HepG2 (cell line): Measurements from ENCODE around the gene PPARA. TPM values are rescaled to one million over a fixed set of nuclear protein-coding genes. Genes with fewer than 3 reads are reported as not detected.

Experiments used
- ATAC-seq: fragments of 200-7000 bp; cut with Tn5 transposase; 3 replicates; pipeline ENCODE4 v1.9.1; 2020; ENCODE audit warnings: mild to moderate bottlenecking, moderate library complexity
- BruUV-seq: library from RNA; stranded (reverse); fragments of 400-500 nt; replicated peaks from 2 replicates; lab custom pipeline; 2021; lab: Mats Ljungman, UMichigan
- CTCF ChIA-PET: fragments of 300-600 bp; formaldehyde crosslinking; extraction: SDS; loops from one replicate; lab custom pipeline; 2021; ENCODE audit warnings: low total read pairs, inconsistent platforms, low intra/inter-chr PET ratio; lab: Yijun Ruan, JAX
- POLR2A ChIA-PET: fragments of 350-600 bp; sonication (Branson Sonifier 250); formaldehyde crosslinking; loops from one replicate; lab custom pipeline; 2020; ENCODE audit warnings: antibody characterized with exemption, inconsistent platforms; lab: Yijun Ruan, JAX
- DNase-seq: peaks from one replicate; pipeline ENCODE4 v3.0.0-alpha.2; 2015; ENCODE audit warnings: low spot score
- FAIRE-seq: peaks from 3 replicates; lab custom pipeline; 2011; peaks lifted over from hg19 to GRCh38; lab: Jason Lieb, UNC
- H2AFZ ChIP-seq: one replicate; pipeline ENCODE4 v1.6.1; 2011; ENCODE audit warnings: low read length, inconsistent platforms
- H3K27ac ChIP-seq: fragments of 300-600 bp; 3 replicates; pipeline ENCODE4 v1.8.0; 2011; ENCODE audit warnings: mixed run types, mild to moderate bottlenecking, mixed read lengths, low read length, inconsistent platforms; ENCODE audit not compliant: insufficient read depth; ENCODE audit errors: extremely low read length
- H3K27me3 ChIP-seq, 2 experiments: fragments of 200-600 bp in 1 of 2; 2 replicates in 1 of 2; 3 replicates in 1 of 2; pipeline versions ENCODE4 v1.6.0 to v1.8.0; 2011; ENCODE audit warnings: low read length in 2 of 2, mild to moderate bottlenecking in 2 of 2, moderate library complexity in 2 of 2, inconsistent platforms in 1 of 2; ENCODE audit not compliant: insufficient read depth in 2 of 2, control insufficient read depth in 1 of 2
- H3K36me3 ChIP-seq, 2 experiments: fragments of 200-600 bp in 1 of 2; replicated peaks in 1 of 2; 2 replicates in 1 of 2; 3 replicates in 1 of 2; pipeline versions ENCODE4 v1.5.1 to v1.8.0; 2011; ENCODE audit warnings: low read length in 2 of 2, inconsistent platforms in 1 of 2; ENCODE audit not compliant: insufficient read depth in 2 of 2, control insufficient read depth in 1 of 2
- H3K4me1 ChIP-seq: 2 replicates; pipeline ENCODE4 v1.5.1; 2012; ENCODE audit warnings: low read length, inconsistent platforms; ENCODE audit not compliant: insufficient read depth
- H3K4me2 ChIP-seq: 2 replicates; pipeline ENCODE4 v1.6.0; 2011; ENCODE audit warnings: low read depth, low read length, inconsistent platforms
- H3K4me3 ChIP-seq, 3 experiments: fragments of 200-600 bp in 1 of 3; sonication (generic), shearing (Covaris generic) in 1 of 3; replicated peaks in 1 of 3; 2 replicates each; pipeline ENCODE4 v1.5.1; 2011 to 2016; ENCODE audit warnings: low read length in 3 of 3, inconsistent platforms in 2 of 3, low read depth in 2 of 3, mild to moderate bottlenecking in 2 of 3, control low read depth in 1 of 3, mixed read lengths in 1 of 3; ENCODE audit not compliant: insufficient read depth in 1 of 3
- H3K79me2 ChIP-seq: one replicate; pipeline ENCODE4 v1.6.1; 2011; ENCODE audit warnings: low read length, inconsistent platforms; ENCODE audit not compliant: insufficient read depth
- H3K9ac ChIP-seq: 2 replicates; pipeline ENCODE4 v1.6.0; 2011; ENCODE audit warnings: mild to moderate bottlenecking, low read depth, low read length, inconsistent platforms; ENCODE audit not compliant: insufficient read depth
- H3K9me3 ChIP-seq: 2 replicates; pipeline ENCODE4 v1.5.1; 2012; ENCODE audit warnings: mild to moderate bottlenecking, low read length
- H4K20me1 ChIP-seq: 2 replicates; pipeline ENCODE4 v1.6.0; 2011; ENCODE audit warnings: inconsistent platforms, mild to moderate bottlenecking, low read length, moderate library complexity; ENCODE audit not compliant: insufficient read depth
- AHR ChIP-seq: IDR thresholded peaks from 2 replicates; pipeline ENCODE4 v1.6.1; 2018; ENCODE audit warnings: missing genetic modification reagents, missing compliant biosample characterization
- ASH2L ChIP-seq: fragments of 300-600, 200-600 bp; sonication (generic); IDR thresholded peaks from 2 replicates; pipeline ENCODE4 v1.7.0; 2017; ENCODE audit warnings: low read depth, mild to moderate bottlenecking, moderate library complexity, mixed read lengths, low read length; ENCODE audit not compliant: insufficient read length
- ETV6 ChIP-seq: sonication (generic); formaldehyde crosslinking; conservative IDR thresholded peaks from 2 replicates; pipeline ENCODE4 v1.4.0; 2020; ENCODE audit warnings: missing genetic modification reagents
- GTF2F1 ChIP-seq: fragments of 150-350 bp; IDR thresholded peaks from 2 replicates; pipeline ENCODE4 v1.6.1; 2014; ENCODE audit warnings: low read length
- GZF1 ChIP-seq: sonication (generic); formaldehyde crosslinking; IDR thresholded peaks from 2 replicates; pipeline ENCODE4 v1.5.1; 2020; ENCODE audit warnings: mild to moderate bottlenecking, missing genetic modification reagents
- NAIF1 ChIP-seq: sonication (generic); formaldehyde crosslinking; IDR thresholded peaks from 2 replicates; pipeline ENCODE4 v1.5.0; 2020; ENCODE audit warnings: mild to moderate bottlenecking, missing genetic modification reagents, borderline replicate concordance
- NCOA2 ChIP-seq: sonication (generic); formaldehyde crosslinking; IDR thresholded peaks from 2 replicates; pipeline ENCODE4 v1.8.0; 2022; ENCODE audit warnings: inconsistent platforms
- PHF8 ChIP-seq: sonication (generic); formaldehyde crosslinking; IDR thresholded peaks from 2 replicates; pipeline ENCODE4 v1.5.0; 2020; ENCODE audit warnings: missing genetic modification reagents
- ZNF230 ChIP-seq: sonication (generic); formaldehyde crosslinking; IDR thresholded peaks from 2 replicates; pipeline ENCODE4 v1.4.0; 2020; ENCODE audit warnings: mild to moderate bottlenecking, missing genetic modification reagents
- ZNF432 ChIP-seq: sonication (generic); formaldehyde crosslinking; IDR thresholded peaks from 2 replicates; pipeline ENCODE4 v1.5.0; 2020; ENCODE audit warnings: missing genetic modification reagents, mild to moderate bottlenecking, borderline replicate concordance
- ZNF615 ChIP-seq: sonication (generic); formaldehyde crosslinking; IDR thresholded peaks from 2 replicates; pipeline ENCODE4 v1.5.0; 2020; ENCODE audit warnings: mild to moderate bottlenecking, missing genetic modification reagents, borderline replicate concordance
- WGBS: methylation state at CpG from one replicate; pipeline ENCODE4 v1.1.6; 2017; ENCODE audit warnings: low lambda C conversion rate; 5-methylcytosine and 5-hydroxymethylcytosine counted together
- in situ Hi-C: cut with HindIII; loops from 2 replicates; pipeline ENCODE4 v1.10.0; 2017; ENCODE audit warnings: low pct_unique_long_range_greater_than_20kb; ENCODE audit not compliant: extremely low pct_ligation_motif_present
- intact Hi-C: fragments of 100-400 bp; cut with micrococcal nuclease; formaldehyde crosslinking; loops from one replicate; pipeline ENCODE4 v1.10.0; 2022; ENCODE audit not compliant: unreplicated experiment
- polyA plus RNA-seq, 8 experiments: library from polyadenylated mRNA; depleted of rRNA in 3 of 8; stranded (reverse) in 7 of 8; unstranded in 1 of 8; fragments of >200 nt; fragmentation: Illumina TruSeq in 4 of 8; extraction: Trizol in 4 of 8; gene quantifications; 2 replicates each; pipeline versions ENCODE4 v1.2.1 to v1.2.3, GENCODE V29; 2011 to 2016; ENCODE audit warnings: low read depth in 4 of 8, missing spikeins in 1 of 8, mixed read lengths in 1 of 8; ENCODE audit not compliant: insufficient read depth in 1 of 8
- total RNA-seq, 5 experiments: library from RNA; depleted of rRNA; stranded (reverse); fragments of >200 nt; fragmentation: Illumina TruSeq; extraction: Trizol; gene quantifications; 2 replicates each; pipeline ENCODE4 v1.2.3, GENCODE V29; 2016; ENCODE audit warnings: low read depth in 1 of 5
- TF ChIP-seq, protein P1 (sequence below): sonication (generic); formaldehyde crosslinking; IDR thresholded peaks from 2 replicates; pipeline ENCODE4 v1.4.0; 2020; ENCODE audit warnings: mild to moderate bottlenecking, missing genetic modification reagents
- TF ChIP-seq, protein P2 (sequence below): sonication (generic); formaldehyde crosslinking; IDR thresholded peaks from 2 replicates; pipeline ENCODE4 v1.4.0; 2020; ENCODE audit warnings: missing genetic modification reagents
- TF ChIP-seq, protein P3 (sequence below), 2 experiments: fragments of 450-650 bp in 1 of 2; sonication (generic) in 1 of 2; formaldehyde crosslinking; IDR thresholded peaks; 2 replicates each; pipeline versions ENCODE4 v1.5.0 to v1.8.0; 2020 to 2022; ENCODE audit warnings: mild to moderate bottlenecking in 1 of 2, missing genetic modification reagents in 1 of 2
- TF ChIP-seq, protein P4 (sequence below): sonication (generic); formaldehyde crosslinking; IDR thresholded peaks from 2 replicates; pipeline ENCODE4 v1.8.0; 2022; ENCODE audit warnings: missing genetic modification reagents, mild to moderate bottlenecking, borderline replicate concordance

The PPARA gene
- total and polyA plus RNA-seq, 2 of the 13 experiments (the other 11 are each of a cell fraction or from before 2014, with no cell fraction given), result 18.2 to 24.7 TPM

DNA sequence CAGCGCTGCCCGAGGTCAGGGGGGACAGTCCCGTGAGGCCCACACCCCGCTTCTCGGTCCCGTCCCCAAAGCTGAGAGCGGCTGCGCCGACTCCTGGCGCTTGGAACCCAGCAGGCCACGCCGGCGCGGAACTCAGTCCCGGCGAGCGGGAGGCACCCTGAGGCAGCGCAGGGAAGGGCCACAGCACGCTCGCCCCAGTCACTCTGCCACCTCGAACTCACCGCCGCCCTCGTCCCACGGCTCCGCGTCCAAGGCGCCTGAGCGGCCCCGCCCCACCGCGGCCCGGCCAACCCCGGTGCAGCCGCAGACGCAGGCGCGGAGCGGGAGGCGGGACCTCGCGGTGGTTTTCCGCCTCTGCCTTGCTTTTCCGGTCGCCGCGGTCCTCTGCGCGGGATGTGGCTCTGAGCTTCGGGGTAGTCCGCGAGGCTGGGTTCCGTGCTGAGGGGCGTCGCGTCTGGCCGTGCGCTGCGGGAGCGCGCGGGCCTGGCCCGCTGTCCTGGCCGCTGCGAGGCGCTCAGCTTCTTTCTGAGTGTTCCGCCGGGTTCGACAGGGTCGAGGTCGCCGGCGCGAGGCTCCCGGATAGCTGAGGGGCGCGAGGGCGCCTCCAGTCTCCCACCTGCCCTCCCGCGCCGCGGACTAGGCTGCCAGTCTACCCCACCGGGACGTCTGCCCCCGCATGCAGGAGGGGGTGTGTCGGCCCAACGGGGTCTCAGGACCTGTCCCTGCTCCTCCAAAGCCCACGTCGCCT is 99.9 kb downstream of the PPARA start, which contains the start of gene CDPF1:
Gene CDPF1 (minus strand): TSS at position 259 of the 748 bp plus-strand sequence. CDS start 2,009 bp downstream, outside the sequence.
- H3K36me3 ChIP-seq, result 0 out of 5 replicates have a peak, but pooled peaks cover 0 to 2% of the 10 kb centered on the region in 2 experiments
- peak within 1 kb of the TSS; percentile 85 for H3K27ac ChIP-seq
- BruUV-seq, result TSS peak; percentile 56
- intact Hi-C loops (loop anchor here (2.0 kb wide), 1 partner anchor 17 kb away; no protein-coding TSS in a partner anchor), in situ Hi-C loops (no loop called here)
- no peak for FAIRE-seq
- ChIA-PET CTCF (no interaction called here), POLR2A (interaction anchor here (0.9 to 7.2 kb wide), 12 partner anchors 9 to 254 kb away, joined by 3 to 83 read pairs (median 4); partner anchors contain the start of genes GTSE1, TRMU and TTC38)
- peaks cover 46% of the 10 kb centered on the region for H3K4me1 ChIP-seq
- H3K27me3 ChIP-seq, result no peaks in the 10 kb centered on the region
- peak within 1 kb of the TSS; percentile 70 to 95 (median 89) for H3K4me3 ChIP-seq
- peak; percentile 73 for DNase-seq
- no peak within 1 kb of the TSS for H2AFZ ChIP-seq
- H3K9ac ChIP-seq, result peak within 1 kb of the TSS; percentile 88
- 0% methylated on average over 5 of the region's 89 CpGs for WGBS
- H3K4me2 ChIP-seq, result peak within 1 kb of the TSS; percentile 83
- H3K9me3 ChIP-seq, result no peaks in the 10 kb centered on the region
- no peaks in the 10 kb centered on the region for H4K20me1 ChIP-seq
- ATAC-seq, result peak; percentile 93
- peaks cover 4% of the 10 kb centered on the region for H3K79me2 ChIP-seq
- TF ChIP-seq NAIF1 (CRISPR knock-in tag) (peak; percentile 5; the same call in 1 of the 2 replicates), PHF8 (peak; percentile 87), GZF1 (CRISPR knock-in tag) (peak; percentile 78), AHR (CRISPR knock-in tag) (no peak; the same call in none of the 2 replicates), ZNF230 (CRISPR knock-in tag) (peak; percentile 78; the same call in 1 of the 2 replicates), ASH2L (no peak), ZNF615 (peak; percentile 41; the same call in 1 of the 2 replicates), NCOA2 (peak; percentile 30; the same call in 1 of the 2 replicates), ZNF432 (CRISPR knock-in tag) (no peak), GTF2F1 (no peak), ETV6 (CRISPR knock-in tag) (peak; percentile 31; the same call in 1 of the 2 replicates)
- TF ChIP-seq, protein P1, sequence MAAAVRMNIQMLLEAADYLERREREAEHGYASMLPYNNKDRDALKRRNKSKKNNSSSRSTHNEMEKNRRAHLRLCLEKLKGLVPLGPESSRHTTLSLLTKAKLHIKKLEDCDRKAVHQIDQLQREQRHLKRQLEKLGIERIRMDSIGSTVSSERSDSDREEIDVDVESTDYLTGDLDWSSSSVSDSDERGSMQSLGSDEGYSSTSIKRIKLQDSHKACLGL, result peak; percentile 91
- TF ChIP-seq, protein P2, sequence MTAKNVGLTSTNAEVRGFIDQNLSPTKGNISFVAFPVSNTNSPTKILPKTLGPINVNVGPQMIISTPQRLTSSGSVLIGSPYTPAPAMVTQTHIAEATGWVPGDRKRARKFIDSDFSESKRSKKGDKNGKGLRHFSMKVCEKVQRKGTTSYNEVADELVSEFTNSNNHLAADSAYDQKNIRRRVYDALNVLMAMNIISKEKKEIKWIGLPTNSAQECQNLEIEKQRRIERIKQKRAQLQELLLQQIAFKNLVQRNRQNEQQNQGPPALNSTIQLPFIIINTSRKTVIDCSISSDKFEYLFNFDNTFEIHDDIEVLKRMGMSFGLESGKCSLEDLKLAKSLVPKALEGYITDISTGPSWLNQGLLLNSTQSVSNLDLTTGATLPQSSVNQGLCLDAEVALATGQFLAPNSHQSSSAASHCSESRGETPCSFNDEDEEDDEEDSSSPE (CRISPR knock-in tag), result peak; percentile 95
- TF ChIP-seq, protein P3, sequence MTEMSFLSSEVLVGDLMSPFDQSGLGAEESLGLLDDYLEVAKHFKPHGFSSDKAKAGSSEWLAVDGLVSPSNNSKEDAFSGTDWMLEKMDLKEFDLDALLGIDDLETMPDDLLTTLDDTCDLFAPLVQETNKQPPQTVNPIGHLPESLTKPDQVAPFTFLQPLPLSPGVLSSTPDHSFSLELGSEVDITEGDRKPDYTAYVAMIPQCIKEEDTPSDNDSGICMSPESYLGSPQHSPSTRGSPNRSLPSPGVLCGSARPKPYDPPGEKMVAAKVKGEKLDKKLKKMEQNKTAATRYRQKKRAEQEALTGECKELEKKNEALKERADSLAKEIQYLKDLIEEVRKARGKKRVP (CRISPR knock-in tag; IDR thresholded peaks at IDR 0.05), result peak in 1 of 2 experiments; percentile 47; a peak in 1 of 4 replicates
- TF ChIP-seq, protein P4, sequence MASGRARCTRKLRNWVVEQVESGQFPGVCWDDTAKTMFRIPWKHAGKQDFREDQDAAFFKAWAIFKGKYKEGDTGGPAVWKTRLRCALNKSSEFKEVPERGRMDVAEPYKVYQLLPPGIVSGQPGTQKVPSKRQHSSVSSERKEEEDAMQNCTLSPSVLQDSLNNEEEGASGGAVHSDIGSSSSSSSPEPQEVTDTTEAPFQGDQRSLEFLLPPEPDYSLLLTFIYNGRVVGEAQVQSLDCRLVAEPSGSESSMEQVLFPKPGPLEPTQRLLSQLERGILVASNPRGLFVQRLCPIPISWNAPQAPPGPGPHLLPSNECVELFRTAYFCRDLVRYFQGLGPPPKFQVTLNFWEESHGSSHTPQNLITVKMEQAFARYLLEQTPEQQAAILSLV (CRISPR knock-in tag), result peak; percentile 90; the same call in 1 of the 2 replicates
